Adipose tissue (tissue), 3 donors: ENCODE measurements around the gene DES. TPM values are rescaled to one million over a fixed set of nuclear protein-coding genes. Genes with fewer than 3 reads are reported as not detected.
"Not testable (repeated sequence)": the region's sequence is repeated elsewhere in the genome, so short reads cannot be mapped to it uniquely, and the experiment has no call there.

Experiments
- H3K27ac ChIP-seq: one replicate; pipeline ENCODE4 v1.5.1; 2013; ENCODE audit warnings: low read depth, low read length
- WGBS, 3 donors: extraction: QIAGEN DNeasy Blood & Tissue Kit; methylation state at CpG; one replicate each; pipeline ENCODE4 v1.1.7; 2013; 5-methylcytosine and 5-hydroxymethylcytosine counted together
- polyA plus RNA-seq, 3 donors: library from polyadenylated mRNA; stranded (reverse); fragments of 200-250 nt; gene quantifications; one replicate each; pipeline ENCODE4 v1.2.3, GENCODE V29; 2013
- donor health status: healthy with polysubstance abuse.
- donor health status: Bipolar disorder and iron deficiency.
- donor health status: healthy.

DES gene
- polyA plus RNA-seq, result 10 to 100 TPM; 18.9 to 35.8 (median 25.4) TPM

DNA sequence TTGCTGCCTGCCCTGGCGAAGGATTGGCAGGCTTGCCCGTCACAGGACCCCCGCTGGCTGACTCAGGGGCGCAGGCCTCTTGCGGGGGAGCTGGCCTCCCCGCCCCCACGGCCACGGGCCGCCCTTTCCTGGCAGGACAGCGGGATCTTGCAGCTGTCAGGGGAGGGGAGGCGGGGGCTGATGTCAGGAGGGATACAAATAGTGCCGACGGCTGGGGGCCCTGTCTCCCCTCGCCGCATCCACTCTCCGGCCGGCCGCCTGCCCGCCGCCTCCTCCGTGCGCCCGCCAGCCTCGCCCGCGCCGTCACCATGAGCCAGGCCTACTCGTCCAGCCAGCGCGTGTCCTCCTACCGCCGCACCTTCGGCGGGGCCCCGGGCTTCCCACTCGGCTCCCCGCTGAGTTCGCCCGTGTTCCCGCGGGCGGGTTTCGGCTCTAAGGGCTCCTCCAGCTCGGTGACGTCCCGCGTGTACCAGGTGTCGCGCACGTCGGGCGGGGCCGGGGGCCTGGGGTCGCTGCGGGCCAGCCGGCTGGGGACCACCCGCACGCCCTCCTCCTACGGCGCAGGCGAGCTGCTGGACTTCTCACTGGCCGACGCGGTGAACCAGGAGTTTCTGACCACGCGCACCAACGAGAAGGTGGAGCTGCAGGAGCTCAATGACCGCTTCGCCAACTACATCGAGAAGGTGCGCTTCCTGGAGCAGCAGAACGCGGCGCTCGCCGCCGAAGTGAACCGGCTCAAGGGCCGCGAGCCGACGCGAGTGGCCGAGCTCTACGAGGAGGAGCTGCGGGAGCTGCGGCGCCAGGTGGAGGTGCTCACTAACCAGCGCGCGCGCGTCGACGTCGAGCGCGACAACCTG, at the start of gene DES:
Gene DES (plus strand): TSS at position 223 of the 857 bp plus-strand sequence. CDS start 86 bp downstream, at position 309.
- 6 to 11% (median 9%) methylated on average over 80 to 98 of the region's 98 CpGs for WGBS, 3 donors
- no peak within 1 kb of the TSS for H3K27ac ChIP-seq

DNA sequence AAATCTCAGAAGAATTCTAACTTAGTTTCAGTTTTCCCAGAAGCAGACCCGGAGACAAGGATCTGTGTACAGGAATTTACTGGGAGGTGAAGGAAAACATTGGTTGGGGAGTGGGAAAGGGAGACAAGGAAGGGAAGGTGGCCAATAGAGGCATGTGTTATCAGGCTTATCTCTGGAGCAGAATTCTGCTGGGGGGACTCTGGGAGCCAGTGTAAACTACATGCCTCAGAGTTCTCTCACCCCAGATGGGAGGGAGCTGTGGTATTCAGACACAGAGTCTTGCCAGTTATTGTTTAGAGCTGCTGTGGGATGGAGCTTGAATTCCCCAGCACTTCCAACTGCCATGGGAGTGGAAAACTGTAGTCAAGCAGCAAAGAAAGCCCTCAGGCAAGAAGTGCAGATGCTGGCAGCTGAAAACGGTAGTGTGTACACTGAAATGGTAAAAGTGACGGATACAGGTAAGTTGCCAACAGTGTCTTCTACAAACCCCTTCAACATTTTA, 49.4 kb upstream of the DES start:
- WGBS, 3 donors, result 42 to 55% (median 51%) methylated on average over 3 of the region's 3 CpGs
- H3K27ac ChIP-seq, result no peak overlapping the region

DNA sequence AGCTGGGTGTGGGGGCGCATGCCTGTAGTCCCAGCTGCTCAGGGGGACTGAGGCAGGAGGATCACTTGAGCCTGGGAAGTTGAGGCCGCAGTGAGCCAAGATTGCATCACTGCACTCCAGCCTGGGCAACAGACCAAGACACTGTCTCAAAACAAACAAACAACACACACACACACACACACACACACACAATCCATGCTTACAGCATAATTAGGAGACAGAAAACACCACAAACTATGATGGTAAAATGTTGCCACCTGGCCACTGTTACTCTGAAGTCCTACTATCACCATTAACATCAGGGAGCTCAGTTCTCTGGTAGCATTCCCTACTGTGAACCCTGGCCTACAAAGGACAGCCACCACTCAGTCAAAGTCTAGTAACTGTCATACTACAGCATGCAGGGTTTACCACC, 48.7 kb upstream of the DES start:
- 25 to 36% (median 29%) methylated on average over 2 of the region's 2 CpGs for WGBS, 3 donors
- no peak overlapping the region for H3K27ac ChIP-seq

DNA sequence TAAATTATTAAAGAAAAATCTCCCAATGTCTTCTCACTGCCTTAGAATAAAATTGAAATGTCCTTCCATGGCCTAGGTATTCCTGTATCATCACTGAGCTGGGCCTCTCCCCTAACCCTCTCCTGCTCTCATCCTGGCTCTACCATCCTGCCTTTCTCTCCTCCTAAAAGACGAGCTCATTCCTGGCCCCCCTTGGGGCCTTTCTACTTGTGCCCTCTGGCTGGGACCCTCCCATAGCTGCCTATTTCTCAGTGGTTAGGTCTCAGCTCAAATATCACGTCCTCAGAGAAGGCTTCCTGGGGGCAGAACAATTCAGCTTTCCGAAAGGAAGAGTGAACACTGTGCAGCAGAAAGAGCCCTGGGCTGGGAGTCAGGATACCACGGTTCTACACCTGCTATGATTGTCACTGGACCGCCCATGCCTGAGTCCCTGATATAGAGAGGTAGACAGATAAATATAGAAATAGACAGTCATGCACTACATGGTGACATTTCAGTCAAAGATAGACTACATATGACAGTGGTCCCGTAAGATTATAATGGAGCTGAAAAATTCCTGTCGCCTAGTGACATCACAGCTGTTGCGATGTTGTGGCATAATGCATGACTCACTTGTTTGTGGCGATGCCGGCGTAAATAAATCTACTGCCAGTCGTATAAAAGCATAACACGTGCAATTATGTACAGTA, 39.9 kb upstream of the DES start:
- no peak overlapping the region for H3K27ac ChIP-seq
- 92% methylated on average over 13 of the region's 13 CpGs for WGBS, 3 donors

DNA sequence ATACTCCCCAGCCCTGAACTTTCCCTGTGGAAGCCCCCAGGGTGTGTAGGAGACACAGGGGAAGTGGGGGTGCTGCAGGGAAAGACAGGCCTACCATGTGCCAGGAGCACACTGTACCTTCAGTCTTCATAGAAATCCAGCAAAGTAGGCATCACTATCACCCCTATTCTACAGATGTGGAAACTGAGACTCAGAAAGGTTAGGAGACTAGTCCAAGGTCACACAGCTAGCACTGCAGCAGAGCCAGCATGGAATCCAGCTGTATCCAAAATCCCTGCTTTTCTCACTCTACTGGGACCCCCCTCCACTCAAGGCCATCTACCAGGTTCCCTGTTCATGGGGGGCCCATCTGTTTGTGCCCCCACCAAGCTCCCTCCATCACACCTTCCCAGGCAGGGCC, 37.3 kb upstream of the DES start:
- no peak overlapping the region for H3K27ac ChIP-seq

DNA sequence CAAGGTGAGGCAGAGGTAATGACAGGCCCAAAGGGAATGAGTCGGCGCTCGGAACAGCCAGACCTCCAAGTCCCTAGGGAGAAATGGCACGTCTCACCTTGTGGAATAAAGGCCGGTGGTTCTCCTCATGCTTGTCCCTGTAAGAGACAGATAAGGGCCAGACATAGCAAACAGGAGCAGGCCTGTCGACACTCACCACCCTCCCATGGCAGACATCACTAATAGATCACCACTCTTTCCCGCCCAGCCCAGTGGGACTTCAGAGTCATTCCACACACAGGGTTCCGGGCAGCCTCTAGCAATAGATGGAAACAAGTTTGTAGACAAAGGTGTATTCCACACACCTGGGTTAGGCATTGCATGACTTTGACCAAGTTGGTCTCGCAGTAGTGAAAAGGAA, 36.7 kb upstream of the DES start:
- H3K27ac ChIP-seq, result no peak overlapping the region
- 82 to 92% (median 92%) methylated on average over 9 of the region's 9 CpGs for WGBS, 3 donors

DNA sequence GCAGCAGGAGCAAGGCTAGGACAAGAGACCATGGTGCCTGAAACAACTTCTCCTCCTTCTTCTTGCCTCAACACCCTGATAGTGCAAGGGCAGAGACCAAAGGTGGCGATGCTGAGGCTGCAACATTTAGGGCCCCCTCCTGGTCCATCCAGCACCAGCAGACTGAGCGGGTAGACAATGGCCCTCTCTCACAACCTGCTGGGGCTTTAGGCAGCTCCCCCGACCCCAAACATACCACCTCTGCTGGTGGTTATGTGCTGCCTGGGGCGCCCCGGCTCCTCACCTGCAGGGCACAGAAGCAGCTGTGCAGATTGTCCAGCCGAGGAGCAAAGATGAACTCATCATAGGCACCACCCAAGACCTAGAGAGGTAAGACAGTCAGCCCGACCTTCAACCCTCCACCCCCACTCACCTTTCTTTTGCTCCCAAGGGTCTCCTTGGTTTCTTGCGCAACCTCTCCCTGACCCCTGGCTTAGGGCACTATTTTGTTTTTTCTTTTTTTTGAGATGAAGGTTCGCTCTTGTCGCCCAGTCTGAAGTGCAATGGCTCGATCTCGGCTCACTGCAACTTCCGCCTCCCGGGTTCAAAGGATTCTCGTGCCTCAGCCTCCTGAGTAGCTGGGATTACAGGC, 34.0 kb upstream of the DES start:
- 90% methylated on average over 15 of the region's 15 CpGs for WGBS, 3 donors
- no peak overlapping the region for H3K27ac ChIP-seq

DNA sequence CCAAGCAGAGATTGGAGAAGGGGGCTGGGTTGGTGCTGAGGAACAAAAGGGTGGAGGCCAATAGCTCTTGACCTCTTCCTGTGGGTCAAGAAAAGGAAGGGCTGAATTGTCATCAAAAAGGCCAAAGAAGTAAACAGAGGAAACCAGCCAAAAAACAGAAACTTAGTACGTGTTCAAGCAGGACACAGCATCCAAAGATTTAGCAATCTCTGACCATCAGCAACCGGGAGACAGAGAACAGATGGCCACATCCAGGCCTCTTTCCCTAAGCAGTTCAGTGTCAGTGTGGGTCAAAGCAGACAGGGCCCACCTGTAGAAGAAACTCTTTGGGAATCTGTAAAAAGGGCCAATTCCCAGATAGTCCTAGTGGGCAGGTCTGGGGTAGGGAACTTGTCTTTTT, 33.3 kb upstream of the DES start:
- WGBS, 3 donors, result 42 to 76% (median 42%) methylated on average over 2 of the region's 2 CpGs
- H3K27ac ChIP-seq, result no peak overlapping the region

DNA sequence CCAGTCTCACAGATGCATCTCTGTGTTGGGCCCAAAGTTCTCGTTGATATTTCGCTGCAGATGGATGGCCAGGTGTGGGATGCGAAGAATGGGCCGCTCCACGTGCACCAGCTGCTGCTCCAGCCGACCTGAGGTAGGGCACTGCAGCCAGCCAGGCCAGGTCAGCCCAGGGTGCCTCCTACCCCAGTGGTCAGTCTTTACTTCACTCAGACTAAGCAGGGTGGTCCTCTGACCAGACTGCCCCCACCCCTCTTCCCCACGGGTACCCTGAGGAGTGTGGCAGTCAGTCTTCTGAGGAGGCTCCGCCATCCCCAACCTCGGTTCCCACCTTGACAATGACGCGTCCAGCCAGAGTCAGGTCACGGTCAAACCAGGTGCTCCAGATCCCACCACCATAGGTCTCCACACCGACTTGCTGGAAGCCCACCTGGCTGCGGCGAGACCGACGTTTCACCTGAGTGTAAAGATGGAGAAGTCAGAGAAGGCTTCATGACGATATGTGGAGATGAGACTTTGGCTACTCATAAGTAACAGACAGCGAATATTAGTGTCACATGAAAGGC, 32.1 kb upstream of the DES start:
- 95 to 97% (median 96%) methylated on average over 19 of the region's 19 CpGs for WGBS, 3 donors
- no peak overlapping the region for H3K27ac ChIP-seq

DNA sequence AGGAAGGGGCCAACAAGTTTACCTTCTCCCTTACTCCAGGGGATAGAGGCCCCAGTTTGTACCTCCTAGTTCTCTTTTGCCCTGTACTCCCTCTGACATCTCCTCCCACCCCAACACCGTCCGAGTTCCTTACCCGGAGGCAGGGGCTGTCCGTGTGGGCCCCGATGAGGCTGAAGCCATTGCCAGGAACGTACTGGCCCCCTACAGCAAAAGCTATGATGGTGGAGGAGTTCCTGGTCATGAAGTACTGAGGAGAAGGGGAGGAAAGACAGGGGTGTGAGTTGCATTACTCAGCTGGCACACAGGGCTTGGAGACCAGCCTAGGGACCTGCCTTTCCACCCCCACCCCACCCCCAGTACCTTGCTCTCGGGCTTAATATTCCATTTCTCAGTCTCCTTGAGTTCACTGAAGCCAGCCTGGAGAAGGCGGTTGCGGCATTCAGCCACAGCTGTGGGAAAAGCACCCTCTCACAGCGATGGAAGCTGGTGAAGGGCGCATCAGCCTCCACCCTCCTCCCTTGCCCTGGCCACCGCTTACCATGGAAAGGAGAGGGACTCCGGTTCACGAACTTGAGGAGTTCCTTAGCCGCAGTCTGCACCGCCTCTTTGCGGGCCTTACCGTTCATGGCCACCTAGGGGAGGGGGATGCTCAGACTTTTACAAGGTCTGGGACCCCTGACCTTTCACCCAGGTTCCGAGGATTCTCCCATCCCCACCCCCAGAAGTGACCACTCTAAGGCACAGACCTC, 31.5 kb upstream of the DES start:
- H3K27ac ChIP-seq, result no peak overlapping the region
- 40 to 45% (median 45%) methylated on average over 18 to 19 of the region's 19 CpGs for WGBS, 3 donors

DNA sequence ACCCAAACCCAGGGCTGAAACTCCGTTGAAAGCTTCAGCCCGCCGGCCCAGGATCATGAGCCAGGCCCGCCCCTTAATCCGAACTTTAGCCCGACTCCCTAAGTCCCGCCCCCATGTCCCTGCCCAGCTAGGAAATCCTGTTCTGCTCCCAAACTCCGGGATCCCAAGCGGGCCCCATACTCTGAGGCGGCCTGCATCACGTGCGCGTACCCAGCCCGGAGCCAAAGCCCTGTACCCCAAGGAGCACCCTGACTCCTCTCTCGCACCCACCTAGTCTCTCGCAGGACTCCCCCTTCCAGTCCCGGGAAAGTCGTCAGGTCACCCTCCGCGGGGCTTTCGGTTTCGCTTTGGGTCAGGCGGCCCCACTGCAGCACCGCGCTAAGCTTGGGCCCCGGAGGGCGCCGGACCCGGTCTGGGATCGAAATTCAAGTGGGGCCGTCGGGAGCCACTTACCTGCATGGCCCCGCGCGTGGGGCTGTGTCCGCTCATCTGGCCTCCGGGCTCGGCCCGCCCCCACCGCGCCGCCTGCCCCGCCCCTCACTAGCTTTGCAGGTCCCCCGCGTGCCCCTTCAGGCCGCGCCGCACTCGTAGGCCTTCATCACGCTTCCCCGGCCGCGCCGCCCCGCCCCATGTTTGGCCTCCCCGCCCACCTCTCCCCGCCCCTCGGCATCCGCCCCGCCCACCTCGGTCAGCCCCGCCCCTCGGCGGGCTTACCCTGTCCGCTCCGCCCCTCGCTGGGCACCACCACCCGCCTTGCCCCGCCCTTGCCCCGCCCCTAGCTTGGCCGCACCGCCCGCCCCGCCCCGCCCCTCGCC, 30.7 kb upstream of the DES start, which contains the start of gene DNPEP:
Gene DNPEP (minus strand): TSS at position 607 of the 815 bp plus-strand sequence. CDS start 118 bp downstream, at position 489.
- H3K27ac ChIP-seq, result no peak within 1 kb of the TSS
- WGBS, 3 donors, result 0 to 1% (median 1%) methylated on average over 41 to 74 of the region's 76 CpGs

DNA sequence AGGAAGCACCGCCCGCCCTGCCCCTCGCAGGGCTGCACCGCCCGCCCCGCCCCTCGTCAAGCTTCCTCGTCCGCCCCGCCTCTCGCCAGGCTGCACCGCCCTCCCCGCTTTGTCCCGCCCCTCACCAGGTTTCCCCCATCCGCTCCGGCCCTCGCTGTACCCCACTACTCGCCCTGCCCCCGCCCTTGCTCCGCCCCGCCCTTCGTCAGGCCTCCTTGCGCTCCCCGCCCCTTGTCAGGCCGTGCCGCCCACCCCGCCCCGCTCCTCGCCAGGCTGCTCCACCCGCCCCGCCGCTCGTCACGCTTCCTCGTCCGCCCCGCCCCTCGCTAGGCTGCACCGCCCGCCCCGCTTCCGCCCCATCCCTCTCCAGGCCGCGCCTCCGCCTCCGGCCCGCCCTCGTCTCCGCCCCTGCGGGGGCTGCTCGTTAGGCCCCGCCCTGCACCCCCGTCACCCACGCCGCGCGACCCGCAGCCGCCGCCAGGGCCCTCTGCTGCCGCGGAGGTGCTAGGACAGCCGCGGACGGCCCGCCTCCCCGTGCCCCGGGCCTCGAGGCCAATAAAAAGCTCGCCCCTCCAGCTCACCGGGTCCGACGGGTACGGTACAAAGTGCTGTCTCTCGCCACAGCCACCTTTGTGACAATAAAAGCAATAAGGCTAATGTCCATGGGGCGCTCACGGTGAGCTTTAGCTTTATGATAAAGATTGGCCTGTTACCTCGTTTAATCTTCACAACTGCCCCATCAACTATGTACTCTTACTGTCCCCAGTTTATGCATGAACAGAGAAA, 29.9 kb upstream of the DES start:
- WGBS, 3 donors, result 1 to 2% (median 1%) methylated on average over 53 to 74 of the region's 78 CpGs
- no peak overlapping the region for H3K27ac ChIP-seq

DNA sequence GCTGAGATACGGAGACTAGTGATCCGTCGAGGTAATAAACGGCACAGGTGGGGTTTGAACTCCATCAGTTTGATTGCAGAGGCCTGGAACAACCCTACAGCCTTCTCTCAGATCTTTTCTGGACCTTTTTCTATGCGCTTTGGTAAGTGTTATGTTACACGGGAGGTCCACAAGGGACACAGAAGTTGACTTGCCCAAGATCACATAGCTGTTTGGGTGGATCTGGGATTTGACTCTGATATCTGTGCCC, 29.3 kb upstream of the DES start:
- 33 to 61% (median 52%) methylated on average over 6 of the region's 6 CpGs for WGBS, 3 donors
- H3K27ac ChIP-seq, result no peak overlapping the region

DNA sequence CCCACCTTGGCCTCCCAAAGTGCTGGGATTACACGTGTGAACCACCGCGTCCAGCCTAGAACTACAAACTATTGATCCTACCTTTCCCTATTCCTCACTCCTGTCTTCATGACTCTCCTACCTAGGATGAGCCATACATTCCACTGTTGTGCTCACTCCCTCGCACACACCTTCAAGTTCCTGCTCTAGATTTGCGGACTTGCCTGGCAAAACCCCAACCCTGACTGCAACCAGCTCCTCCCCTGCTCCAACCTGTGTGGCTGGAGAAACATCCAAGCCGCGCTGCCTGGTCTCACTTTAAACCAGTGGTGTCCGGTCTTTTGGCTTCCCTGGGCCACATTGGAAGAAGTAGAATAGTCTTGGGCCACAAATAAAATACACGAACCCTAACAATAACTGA, 25.4 kb upstream of the DES start:
- H3K27ac ChIP-seq, result no peak overlapping the region
- 82 to 88% (median 88%) methylated on average over 9 of the region's 9 CpGs for WGBS, 3 donors

DNA sequence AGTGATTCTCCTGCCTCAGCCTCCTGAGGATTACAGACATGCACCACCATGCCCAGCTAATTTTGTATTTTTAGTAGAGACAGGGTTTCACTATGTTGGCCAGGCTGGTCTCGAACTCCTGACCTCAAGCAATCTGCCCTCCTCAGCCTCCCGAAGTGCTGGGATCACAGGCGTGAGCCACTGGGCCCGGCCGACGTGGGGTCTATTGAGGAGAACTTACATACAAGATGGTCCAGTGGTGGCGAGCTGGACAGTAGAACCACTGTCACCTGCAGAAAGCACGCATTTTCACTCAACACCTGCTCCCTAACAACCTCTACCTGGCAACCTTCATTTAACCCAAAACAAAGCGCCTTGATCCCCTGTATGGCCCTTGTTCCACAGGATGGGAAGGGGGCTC, 23.1 kb upstream of the DES start:
- H3K27ac ChIP-seq, result not testable (repeated sequence)
- 92 to 94% (median 93%) methylated on average over 9 of the region's 9 CpGs for WGBS, 3 donors

DNA sequence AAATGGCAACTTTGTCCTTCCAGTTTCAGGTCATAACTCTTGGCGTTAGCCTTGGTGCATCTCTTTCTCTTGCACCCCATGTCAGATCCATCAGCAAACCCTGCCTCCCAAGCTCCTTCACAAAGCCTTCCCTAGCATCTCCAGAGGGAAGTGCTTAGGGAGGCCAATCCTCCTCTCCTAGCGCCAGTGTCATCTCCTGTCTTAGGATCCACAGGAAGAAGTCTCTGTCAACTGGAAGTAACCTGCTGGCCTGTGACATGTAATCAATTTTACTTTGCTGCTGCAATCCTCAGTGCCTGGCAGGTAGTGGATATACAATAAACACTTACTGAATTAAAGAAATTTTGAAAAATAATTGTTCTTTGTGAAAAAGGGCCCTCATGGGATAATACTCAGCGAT, 22.6 kb upstream of the DES start:
- 82 to 97% (median 90%) methylated on average over 3 of the region's 3 CpGs for WGBS, 3 donors
- H3K27ac ChIP-seq, result no peak overlapping the region

DNA sequence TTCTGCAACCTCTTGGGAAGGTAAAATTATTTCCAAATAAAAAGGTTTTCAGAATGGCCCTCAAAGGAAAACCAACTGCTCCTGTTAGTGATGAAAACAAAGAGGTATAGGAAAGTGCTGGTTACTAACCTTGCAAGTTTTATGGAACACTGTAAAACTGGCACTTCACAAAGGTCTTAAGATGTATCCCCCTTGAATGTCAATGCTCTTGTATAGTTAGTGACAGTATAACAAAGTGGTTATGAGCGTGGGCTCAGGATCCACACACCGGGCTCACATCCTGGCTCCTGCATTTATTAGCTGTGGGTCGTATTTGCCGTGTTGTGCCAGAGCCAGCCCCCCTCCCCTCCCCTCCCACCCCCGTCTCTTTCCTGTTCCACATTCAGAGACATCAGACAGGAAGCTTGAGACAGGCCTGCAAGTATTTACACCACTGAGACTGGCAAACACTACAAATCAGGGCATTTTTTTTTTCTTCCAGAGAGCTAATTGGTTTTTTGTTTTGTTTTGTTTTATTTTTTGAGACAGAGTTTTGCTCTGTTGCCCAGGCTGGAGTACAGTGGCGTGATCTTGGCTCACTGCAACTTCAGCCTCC, 21.2 kb upstream of the DES start:
- H3K27ac ChIP-seq, result no peak overlapping the region
- 44 to 73% (median 46%) methylated on average over 6 of the region's 6 CpGs for WGBS, 3 donors
